ENCODE results near the gene IGFBP2.

- TF ChIP-seq, protein P1, sequence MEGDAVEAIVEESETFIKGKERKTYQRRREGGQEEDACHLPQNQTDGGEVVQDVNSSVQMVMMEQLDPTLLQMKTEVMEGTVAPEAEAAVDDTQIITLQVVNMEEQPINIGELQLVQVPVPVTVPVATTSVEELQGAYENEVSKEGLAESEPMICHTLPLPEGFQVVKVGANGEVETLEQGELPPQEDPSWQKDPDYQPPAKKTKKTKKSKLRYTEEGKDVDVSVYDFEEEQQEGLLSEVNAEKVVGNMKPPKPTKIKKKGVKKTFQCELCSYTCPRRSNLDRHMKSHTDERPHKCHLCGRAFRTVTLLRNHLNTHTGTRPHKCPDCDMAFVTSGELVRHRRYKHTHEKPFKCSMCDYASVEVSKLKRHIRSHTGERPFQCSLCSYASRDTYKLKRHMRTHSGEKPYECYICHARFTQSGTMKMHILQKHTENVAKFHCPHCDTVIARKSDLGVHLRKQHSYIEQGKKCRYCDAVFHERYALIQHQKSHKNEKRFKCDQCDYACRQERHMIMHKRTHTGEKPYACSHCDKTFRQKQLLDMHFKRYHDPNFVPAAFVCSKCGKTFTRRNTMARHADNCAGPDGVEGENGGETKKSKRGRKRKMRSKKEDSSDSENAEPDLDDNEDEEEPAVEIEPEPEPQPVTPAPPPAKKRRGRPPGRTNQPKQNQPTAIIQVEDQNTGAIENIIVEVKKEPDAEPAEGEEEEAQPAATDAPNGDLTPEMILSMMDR (IDR thresholded peaks at IDR 0.05) = no peak
- TF ChIP-seq EZH2phosphoT487 (IDR thresholded peaks at IDR 0.05) = no peak
Observed at GRCh38 chr2:216694826-216695217, 61.6 kb downstream of the IGFBP2 start.
